GM10266 (cell line): Measurements from ENCODE around the gene MEGF6.
"Not testable (repeated sequence)": the region's sequence is repeated elsewhere in the genome, so short reads cannot be mapped to it uniquely, and the experiment has no call there.

ENCODE experiments used
- DNase-seq: peaks from one replicate; pipeline ENCODE4 v3.0.0; 2012; ENCODE audit errors: extremely low spot score
- TF ChIP-seq, protein P1 (sequence below): IDR thresholded peaks from 2 replicates; pipeline ENCODE4 v1.5.1; 2012; ENCODE audit warnings: mild to moderate bottlenecking, low read depth; ENCODE audit not compliant: control insufficient read depth, insufficient read depth; ENCODE audit errors: missing control alignments

The MEGF6 gene

DNA sequence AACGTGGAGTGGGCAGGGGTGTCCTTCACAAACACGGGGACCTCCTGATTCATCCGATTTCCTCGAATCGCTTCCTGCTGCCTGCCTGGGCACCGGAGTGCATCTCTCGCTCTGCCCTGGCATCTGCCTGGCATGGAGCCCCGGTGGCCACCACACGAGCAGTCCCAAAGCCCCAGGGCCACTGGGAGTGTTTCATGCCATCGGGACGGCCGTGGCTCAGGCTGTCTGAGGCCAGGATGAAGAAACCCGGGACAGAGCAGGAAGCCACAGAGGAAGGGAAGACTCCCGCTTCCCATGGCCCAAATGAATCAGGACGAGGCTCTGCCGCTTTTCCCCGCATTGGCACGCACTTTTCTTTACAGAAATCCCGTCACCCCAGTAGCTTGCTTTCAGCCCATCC, 32.4 kb downstream of the MEGF6 start:
- TF ChIP-seq, protein P1, sequence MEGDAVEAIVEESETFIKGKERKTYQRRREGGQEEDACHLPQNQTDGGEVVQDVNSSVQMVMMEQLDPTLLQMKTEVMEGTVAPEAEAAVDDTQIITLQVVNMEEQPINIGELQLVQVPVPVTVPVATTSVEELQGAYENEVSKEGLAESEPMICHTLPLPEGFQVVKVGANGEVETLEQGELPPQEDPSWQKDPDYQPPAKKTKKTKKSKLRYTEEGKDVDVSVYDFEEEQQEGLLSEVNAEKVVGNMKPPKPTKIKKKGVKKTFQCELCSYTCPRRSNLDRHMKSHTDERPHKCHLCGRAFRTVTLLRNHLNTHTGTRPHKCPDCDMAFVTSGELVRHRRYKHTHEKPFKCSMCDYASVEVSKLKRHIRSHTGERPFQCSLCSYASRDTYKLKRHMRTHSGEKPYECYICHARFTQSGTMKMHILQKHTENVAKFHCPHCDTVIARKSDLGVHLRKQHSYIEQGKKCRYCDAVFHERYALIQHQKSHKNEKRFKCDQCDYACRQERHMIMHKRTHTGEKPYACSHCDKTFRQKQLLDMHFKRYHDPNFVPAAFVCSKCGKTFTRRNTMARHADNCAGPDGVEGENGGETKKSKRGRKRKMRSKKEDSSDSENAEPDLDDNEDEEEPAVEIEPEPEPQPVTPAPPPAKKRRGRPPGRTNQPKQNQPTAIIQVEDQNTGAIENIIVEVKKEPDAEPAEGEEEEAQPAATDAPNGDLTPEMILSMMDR: no peak
- no peak for DNase-seq

DNA sequence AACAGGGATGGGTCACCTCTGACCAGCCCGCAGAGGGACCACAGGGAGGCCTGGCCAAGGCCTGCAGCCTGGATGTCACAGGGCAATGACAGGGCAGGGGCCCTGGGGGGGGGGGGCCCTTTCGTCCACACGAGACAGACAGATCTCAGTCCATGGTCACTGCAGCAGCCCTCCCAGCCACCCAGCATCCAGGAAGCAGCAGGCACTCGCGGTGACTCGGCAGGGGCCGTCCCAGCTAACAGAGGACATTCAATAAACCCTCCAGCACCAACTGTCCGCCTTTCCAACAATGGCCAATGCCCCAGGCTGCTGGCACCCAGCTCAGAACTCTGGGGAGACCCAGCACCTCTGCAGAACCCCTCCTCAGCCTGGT, 32.9 kb downstream of the MEGF6 start:
- no peak for DNase-seq

DNA sequence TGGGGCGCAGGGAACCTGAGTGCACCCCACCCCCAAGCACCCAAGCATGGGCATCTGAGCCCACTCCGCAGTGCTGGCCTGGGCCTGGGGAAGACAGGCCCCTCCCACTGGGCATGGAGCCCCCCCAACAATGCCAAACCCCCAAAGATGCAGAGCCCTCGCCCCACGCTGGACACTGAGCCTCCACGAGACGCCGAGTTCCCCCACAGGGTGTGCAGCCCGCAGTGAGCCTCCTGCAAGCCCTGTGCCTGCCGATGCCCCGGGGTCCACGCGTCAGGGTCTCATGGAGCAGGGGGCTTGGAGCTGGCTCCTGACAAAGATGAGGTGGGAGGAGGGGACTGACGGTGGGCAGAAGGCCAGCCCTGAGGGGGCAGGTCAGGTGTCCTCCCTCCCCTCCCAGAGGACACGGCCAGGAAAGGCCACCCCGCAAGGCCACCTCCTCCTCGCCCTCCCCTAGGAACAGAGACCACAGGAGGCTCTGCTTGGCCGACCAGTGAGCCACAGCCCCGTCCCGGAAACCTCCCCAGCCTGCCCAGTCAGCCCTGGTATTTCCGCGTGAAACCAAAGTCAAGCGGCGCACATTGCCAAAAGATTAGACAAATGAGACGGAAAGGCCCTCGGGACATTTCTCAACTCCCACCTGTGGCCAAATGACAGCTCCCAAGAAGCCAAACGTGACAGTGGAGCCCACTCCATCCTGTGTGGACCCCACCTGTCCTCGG, 33.4 kb downstream of the MEGF6 start:
- DNase-seq: no peak

More for the DNA sequence above, 32.9 kb downstream of the MEGF6 start:
- TF ChIP-seq, protein P1: no peak

DNA sequence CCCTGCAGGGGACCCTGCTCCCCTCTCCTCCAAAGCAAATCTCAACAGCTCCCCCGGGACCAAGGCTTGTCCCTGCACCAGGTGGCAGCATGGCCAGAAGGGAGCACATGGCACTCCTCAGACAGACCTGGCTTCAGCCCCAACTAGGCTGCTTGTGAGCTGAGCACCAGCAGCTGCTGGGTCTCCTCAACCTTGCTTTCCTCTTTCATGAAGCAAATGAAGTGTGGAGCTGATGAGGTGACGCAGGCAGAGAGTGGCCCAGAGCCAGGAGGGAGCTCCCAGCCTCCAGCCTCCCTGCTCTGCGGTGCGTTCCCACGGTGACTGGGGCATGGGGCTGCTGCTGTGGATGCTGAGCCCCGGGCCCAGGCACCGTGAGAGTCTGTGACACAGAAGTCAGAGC, 34.0 kb downstream of the MEGF6 start:
- DNase-seq: no peak
- TF ChIP-seq, protein P1: no peak

More for the DNA sequence above, 33.4 kb downstream of the MEGF6 start:
- TF ChIP-seq, protein P1: no peak

DNA sequence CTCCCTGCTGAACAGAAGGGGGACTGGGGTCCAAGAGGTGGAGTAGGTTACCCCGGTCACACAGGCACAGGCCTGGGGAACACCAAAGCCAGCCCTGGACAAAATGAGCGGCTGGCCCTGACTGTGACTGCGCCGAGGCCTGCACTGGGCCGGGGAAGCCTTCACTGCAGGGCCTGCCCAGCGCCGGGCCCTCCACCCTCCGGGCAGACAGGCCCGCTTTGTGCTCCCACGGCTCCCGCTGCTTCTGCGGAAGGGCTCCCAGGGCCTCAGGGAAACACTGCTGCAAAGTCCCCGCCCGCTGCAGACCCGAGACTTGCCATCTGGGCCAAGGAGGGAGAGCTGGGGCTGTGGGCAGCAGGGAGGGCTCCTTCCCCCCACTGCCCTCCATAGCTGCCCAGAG, 35.3 kb downstream of the MEGF6 start:
- TF ChIP-seq, protein P1: no peak

DNA sequence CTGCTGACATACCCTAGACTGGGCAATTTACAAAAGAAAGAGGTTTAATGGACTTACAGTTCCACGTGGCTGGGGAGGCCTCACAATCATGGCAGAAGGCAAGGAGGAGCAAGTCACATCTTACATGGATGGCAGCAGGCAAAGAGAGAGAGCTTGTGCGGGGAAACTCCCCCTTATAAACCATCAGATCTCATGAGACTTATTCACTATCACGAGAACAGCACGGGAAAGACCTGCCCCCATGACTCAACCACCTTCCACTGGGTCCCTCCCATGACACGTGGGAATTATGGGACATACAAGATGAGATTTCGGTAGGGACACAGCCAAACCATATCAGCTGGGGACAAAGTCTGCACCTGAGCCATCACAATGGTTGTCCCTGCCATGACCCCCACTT, 35.8 kb downstream of the MEGF6 start:
- DNase-seq: not testable (repeated sequence)

More for the DNA sequence above, 35.3 kb downstream of the MEGF6 start:
- DNase-seq: no peak

DNA sequence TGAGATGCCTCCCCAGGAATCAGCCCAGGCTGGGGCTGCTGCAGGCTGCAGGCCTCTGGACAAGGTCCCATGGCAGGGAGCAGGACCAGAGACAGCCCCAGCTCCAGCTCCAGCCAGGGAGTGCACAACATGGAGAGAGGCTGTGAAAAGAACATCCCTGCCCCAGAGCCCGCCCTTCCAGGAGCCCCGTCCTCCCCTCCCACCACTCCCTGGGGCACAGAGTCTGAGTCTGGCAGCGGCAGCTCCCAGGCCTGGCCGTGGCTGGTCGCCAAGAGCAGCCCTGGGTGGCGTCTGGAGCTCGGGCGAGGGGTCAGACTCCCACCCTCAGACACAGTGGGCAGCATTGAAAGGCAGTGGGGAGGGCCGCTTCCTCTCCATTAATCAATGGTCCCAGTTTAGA, 37.8 kb downstream of the MEGF6 start:
- no peak for DNase-seq
- TF ChIP-seq, protein P1: no peak

DNA sequence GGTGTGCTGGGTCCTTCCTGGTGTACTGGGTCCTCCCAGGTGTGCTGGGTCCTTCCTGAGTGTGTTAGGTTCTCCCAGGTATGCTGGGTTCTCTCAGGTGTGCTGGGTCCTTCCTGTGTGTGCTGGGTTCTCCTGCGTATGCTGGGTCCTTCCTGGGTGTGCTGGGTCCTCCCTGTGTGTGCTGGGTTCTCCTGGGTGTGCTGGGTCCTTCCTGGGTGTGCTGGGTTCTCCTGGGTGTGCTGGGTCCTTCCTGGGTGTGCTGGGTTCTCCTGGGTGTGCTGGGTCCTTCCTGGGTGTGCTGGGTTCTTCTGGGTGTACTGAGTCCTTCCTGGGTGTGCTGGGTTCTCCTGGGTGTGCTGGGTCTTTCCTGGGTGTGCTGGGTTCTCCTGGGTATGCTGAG, 38.7 kb downstream of the MEGF6 start:
- DNase-seq: not testable (repeated sequence)

DNA sequence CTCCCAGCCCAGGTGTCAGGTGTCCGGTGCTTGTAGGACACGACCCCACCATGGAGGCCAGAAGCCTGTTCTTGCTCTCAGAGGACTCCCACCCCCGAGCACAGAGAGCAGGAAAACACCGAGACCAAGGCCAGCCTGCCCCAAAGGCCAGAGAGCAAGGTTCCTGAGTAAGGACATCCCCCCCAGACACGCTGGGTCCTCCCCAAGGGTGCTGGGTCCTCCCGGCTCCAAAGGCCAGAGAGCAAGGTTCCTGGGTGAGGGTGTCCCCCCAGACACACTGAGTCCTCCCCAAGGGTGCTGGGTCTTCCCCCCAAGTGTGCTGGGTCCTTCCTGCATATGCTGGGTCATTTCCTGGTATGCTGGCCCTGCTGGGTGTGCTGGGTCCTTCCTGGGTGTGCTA, 40.0 kb downstream of the MEGF6 start:
- no peak for DNase-seq
- TF ChIP-seq, protein P1: no peak
